PFSK-1 (cell line): ENCODE data around the gene MYO5B.

Experiments used
- POLR2AphosphoS5 ChIP-seq: IDR thresholded peaks from 2 replicates; pipeline ENCODE4 v1.6.1; 2012; ENCODE audit warnings: low read depth, mild to moderate bottlenecking, control low read depth, low read length, moderate library complexity
- TAF1 ChIP-seq: IDR thresholded peaks from 2 replicates; pipeline ENCODE4 v1.6.1; 2012; ENCODE audit warnings: low read length, control low read depth, borderline replicate concordance; ENCODE audit not compliant: insufficient read depth
- TF ChIP-seq, protein P1 (sequence below), 2 experiments: IDR thresholded peaks; 2 replicates each; pipeline versions ENCODE4 v1.6.1 to v1.8.0; 2011 to 2012; ENCODE audit warnings: low read depth in 2 of 2, low read length in 2 of 2, control low read depth in 1 of 2, inconsistent platforms in 1 of 2, mild to moderate bottlenecking in 1 of 2, moderate library complexity in 1 of 2; ENCODE audit not compliant: insufficient read depth in 1 of 2

DNA sequence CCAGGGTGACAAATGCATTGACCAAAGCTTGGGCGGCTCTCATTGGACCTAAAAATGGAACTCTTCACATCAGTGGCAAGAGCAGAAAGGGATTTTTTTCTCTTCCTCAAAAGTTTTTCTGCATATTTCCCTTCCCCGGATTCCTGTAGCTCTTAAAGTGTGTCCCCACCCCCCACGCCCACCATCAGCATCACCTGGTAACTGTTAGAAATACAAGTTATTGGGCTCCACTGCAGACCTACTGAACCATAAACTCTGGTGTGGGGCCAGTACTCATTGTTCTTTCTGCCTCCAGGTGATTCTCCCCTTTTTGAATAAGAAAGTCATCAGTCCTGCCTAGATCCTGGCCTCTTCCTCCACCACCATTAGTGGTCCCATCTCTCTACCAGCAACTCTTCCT lies 1.3 kb upstream of the MYO5B start:
- TF ChIP-seq POLR2AphosphoS5 (no peak), TAF1 (no peak)
- TF ChIP-seq, protein P1, sequence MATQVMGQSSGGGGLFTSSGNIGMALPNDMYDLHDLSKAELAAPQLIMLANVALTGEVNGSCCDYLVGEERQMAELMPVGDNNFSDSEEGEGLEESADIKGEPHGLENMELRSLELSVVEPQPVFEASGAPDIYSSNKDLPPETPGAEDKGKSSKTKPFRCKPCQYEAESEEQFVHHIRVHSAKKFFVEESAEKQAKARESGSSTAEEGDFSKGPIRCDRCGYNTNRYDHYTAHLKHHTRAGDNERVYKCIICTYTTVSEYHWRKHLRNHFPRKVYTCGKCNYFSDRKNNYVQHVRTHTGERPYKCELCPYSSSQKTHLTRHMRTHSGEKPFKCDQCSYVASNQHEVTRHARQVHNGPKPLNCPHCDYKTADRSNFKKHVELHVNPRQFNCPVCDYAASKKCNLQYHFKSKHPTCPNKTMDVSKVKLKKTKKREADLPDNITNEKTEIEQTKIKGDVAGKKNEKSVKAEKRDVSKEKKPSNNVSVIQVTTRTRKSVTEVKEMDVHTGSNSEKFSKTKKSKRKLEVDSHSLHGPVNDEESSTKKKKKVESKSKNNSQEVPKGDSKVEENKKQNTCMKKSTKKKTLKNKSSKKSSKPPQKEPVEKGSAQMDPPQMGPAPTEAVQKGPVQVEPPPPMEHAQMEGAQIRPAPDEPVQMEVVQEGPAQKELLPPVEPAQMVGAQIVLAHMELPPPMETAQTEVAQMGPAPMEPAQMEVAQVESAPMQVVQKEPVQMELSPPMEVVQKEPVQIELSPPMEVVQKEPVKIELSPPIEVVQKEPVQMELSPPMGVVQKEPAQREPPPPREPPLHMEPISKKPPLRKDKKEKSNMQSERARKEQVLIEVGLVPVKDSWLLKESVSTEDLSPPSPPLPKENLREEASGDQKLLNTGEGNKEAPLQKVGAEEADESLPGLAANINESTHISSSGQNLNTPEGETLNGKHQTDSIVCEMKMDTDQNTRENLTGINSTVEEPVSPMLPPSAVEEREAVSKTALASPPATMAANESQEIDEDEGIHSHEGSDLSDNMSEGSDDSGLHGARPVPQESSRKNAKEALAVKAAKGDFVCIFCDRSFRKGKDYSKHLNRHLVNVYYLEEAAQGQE (IDR thresholded peaks at IDR 0.05; ENCODE audit: insufficient read depth in 1 of 2, low read depth in 2 of 2, low read length in 2 of 2): no peak
